Mesenchymal stem cell (in vitro differentiated cells and primary cell): ENCODE data around the gene UBE4A.
A peak's percentile ranks its signal among the peaks of the same experiment; 100 is the strongest.

Source experiments
- DNase-seq: peaks from one replicate; pipeline ENCODE4 v3.0.0-alpha.2; 2013
- H2AFZ ChIP-seq: one replicate; pipeline ENCODE4 v1.6.1; 2013; ENCODE audit warnings: low read depth, mild to moderate bottlenecking, control low read depth, inconsistent platforms, low read length, moderate library complexity
- H2AK5ac ChIP-seq: 2 replicates; pipeline ENCODE4 v1.6.1; 2013; ENCODE audit warnings: low read length, moderate library complexity, mild to moderate bottlenecking, inconsistent platforms; ENCODE audit not compliant: severe bottlenecking
- H2BK120ac ChIP-seq: one replicate; pipeline ENCODE4 v1.6.1; 2013; ENCODE audit warnings: low read depth, mild to moderate bottlenecking, inconsistent platforms, low read length, moderate library complexity
- H2BK12ac ChIP-seq, 2 experiments: one replicate each; pipeline ENCODE4 v1.6.1; 2013; ENCODE audit warnings: inconsistent platforms in 2 of 2, low read length in 2 of 2, mild to moderate bottlenecking in 2 of 2, moderate library complexity in 2 of 2, control low read depth in 1 of 2
- H2BK15ac ChIP-seq: one replicate; pipeline ENCODE4 v1.6.1; 2013; ENCODE audit warnings: mild to moderate bottlenecking, low read depth, inconsistent platforms; ENCODE audit not compliant: poor library complexity, severe bottlenecking
- H2BK5ac ChIP-seq: 2 replicates; pipeline ENCODE4 v1.6.1; 2013; ENCODE audit warnings: low read depth, mild to moderate bottlenecking, low read length, control low read depth, inconsistent platforms; ENCODE audit not compliant: poor library complexity, severe bottlenecking
- H3K14ac ChIP-seq, 2 experiments: one replicate each; pipeline ENCODE4 v1.6.1; 2013; ENCODE audit warnings: inconsistent platforms in 2 of 2, low read length in 2 of 2, control low read depth in 1 of 2, mild to moderate bottlenecking in 1 of 2, moderate library complexity in 1 of 2
- H3K18ac ChIP-seq, 2 experiments: one replicate each; pipeline ENCODE4 v1.6.1; 2013; ENCODE audit warnings: inconsistent platforms in 2 of 2, low read length in 2 of 2, control low read depth in 1 of 2, low read depth in 1 of 2, mild to moderate bottlenecking in 1 of 2
- H3K23ac ChIP-seq, 2 experiments: one replicate each; pipeline ENCODE4 v1.6.1; 2013; ENCODE audit warnings: inconsistent platforms in 2 of 2, low read length in 2 of 2, mild to moderate bottlenecking in 2 of 2, moderate library complexity in 2 of 2, control low read depth in 1 of 2
- H3K27ac ChIP-seq: 2 replicates; pipeline ENCODE4 v1.5.1; 2013; ENCODE audit warnings: mild to moderate bottlenecking, moderate library complexity, low read length, control low read depth, inconsistent platforms; ENCODE audit not compliant: poor library complexity, severe bottlenecking
- H3K27me3 ChIP-seq, 2 experiments: 2 replicates each; pipeline versions ENCODE4 v1.6.1 to v1.7.0; 2013; ENCODE audit warnings: low read length in 2 of 2, mild to moderate bottlenecking in 2 of 2, moderate library complexity in 2 of 2, control low read depth in 1 of 2, inconsistent platforms in 1 of 2; ENCODE audit not compliant: control insufficient read depth in 1 of 2, insufficient read depth in 1 of 2
- H3K36me3 ChIP-seq, 2 experiments: 2 replicates each; pipeline versions ENCODE4 v1.6.1 to v1.7.0; 2013; ENCODE audit warnings: low read length in 2 of 2, control low read depth in 1 of 2, inconsistent platforms in 1 of 2, low read depth in 1 of 2, mild to moderate bottlenecking in 1 of 2; ENCODE audit not compliant: insufficient read depth in 2 of 2, control insufficient read depth in 1 of 2
- H3K4ac ChIP-seq, 2 experiments: one replicate each; pipeline ENCODE4 v1.6.1; 2013; ENCODE audit warnings: inconsistent platforms in 2 of 2, low read length in 2 of 2, mild to moderate bottlenecking in 2 of 2, moderate library complexity in 2 of 2, control low read depth in 1 of 2, low read depth in 1 of 2
- H3K4me1 ChIP-seq: 2 replicates; pipeline ENCODE4 v1.6.1; 2013; ENCODE audit warnings: low read depth, low read length, control low read depth; ENCODE audit not compliant: control insufficient read depth, insufficient read depth
- H3K4me2 ChIP-seq: 2 replicates; pipeline ENCODE4 v1.6.1; 2013; ENCODE audit warnings: low read length, mild to moderate bottlenecking, inconsistent platforms; ENCODE audit not compliant: poor library complexity, severe bottlenecking
- H3K4me3 ChIP-seq, 2 experiments: 2 replicates each; pipeline versions ENCODE4 v1.5.1 to v1.7.0; 2013; ENCODE audit warnings: low read length in 2 of 2, mild to moderate bottlenecking in 2 of 2, control low read depth in 1 of 2, low read depth in 1 of 2; ENCODE audit not compliant: insufficient read depth in 1 of 2
- H3K79me1 ChIP-seq: replicated peaks from 2 replicates; pipeline ENCODE4 v1.6.1; 2013; ENCODE audit warnings: mild to moderate bottlenecking, control low read depth, low read length, inconsistent platforms; ENCODE audit not compliant: poor library complexity, severe bottlenecking
- H3K9ac ChIP-seq: 2 replicates; pipeline ENCODE4 v1.7.0; 2013; ENCODE audit warnings: mild to moderate bottlenecking, low read length, moderate library complexity
- H3K9me3 ChIP-seq: 2 replicates; pipeline ENCODE4 v1.7.0; 2013; ENCODE audit warnings: mild to moderate bottlenecking, low read length; ENCODE audit not compliant: control insufficient read depth
- H4K8ac ChIP-seq: one replicate; pipeline ENCODE4 v1.6.1; 2013; ENCODE audit warnings: inconsistent platforms, mild to moderate bottlenecking, low read length, moderate library complexity
- H4K91ac ChIP-seq: one replicate; pipeline ENCODE4 v1.6.1; 2013; ENCODE audit warnings: mild to moderate bottlenecking, low read length, inconsistent platforms
- WGBS: methylation state at CpG from one replicate; pipeline ENCODE4 v1.1.7; 2013; ENCODE audit warnings: mixed read lengths; 5-methylcytosine and 5-hydroxymethylcytosine counted together

The UBE4A gene

GRCh38 chr11:118366287-118366686 lies 6.9 kb downstream of the UBE4A start:
- Histone ChIP-seq H2BK120ac (no peak overlapping the region), H2BK12ac (no peak overlapping the region), H4K91ac (no peak overlapping the region), H2AK5ac (no peak overlapping the region), H3K9me3 (no peaks in the 10 kb centered on the region), H3K27me3 (no peaks in the 10 kb centered on the region), H3K4ac (no peak overlapping the region), H3K18ac (no peak overlapping the region), H3K23ac (no peak overlapping the region), H3K9ac (no peak overlapping the region), H2BK15ac (no peak overlapping the region), H3K4me2 (no peak overlapping the region), H3K79me1 (peaks cover 17% of the 10 kb centered on the region), H2BK5ac (no peak overlapping the region), H4K8ac (no peak overlapping the region), H3K27ac (no peak overlapping the region), H3K14ac (no peak overlapping the region), H3K36me3 (peaks cover 11 to 78% of the 10 kb centered on the region in 2 experiments), H3K4me3 (no peak overlapping the region), H3K4me1 (no peaks in the 10 kb centered on the region), H2AFZ (no peak overlapping the region)
- 69% methylated on average over 1 of the region's 1 CpG for WGBS
- DNase-seq: no peak

GRCh38 chr11:118370774-118371173 lies 11.4 kb downstream of the UBE4A start:
- H4K8ac ChIP-seq: no peak overlapping the region
- no peak overlapping the region for H3K9ac ChIP-seq
- WGBS: 96% methylated on average over 3 of the region's 4 CpGs
- H2BK120ac ChIP-seq: no peak overlapping the region
- H4K91ac ChIP-seq: no peak overlapping the region
- H2AFZ ChIP-seq: no peak overlapping the region
- no peaks in the 10 kb centered on the region for H3K4me1 ChIP-seq
- H2BK5ac ChIP-seq: no peak overlapping the region
- H3K4me3 ChIP-seq: no peak overlapping the region
- DNase-seq: no peak
- H3K18ac ChIP-seq: no peak overlapping the region
- H3K36me3 ChIP-seq: peaks cover 23 to 91% of the 10 kb centered on the region in 2 experiments
- H3K14ac ChIP-seq: no peak overlapping the region
- H3K4ac ChIP-seq: no peak overlapping the region
- no peak overlapping the region for H3K27ac ChIP-seq
- no peak overlapping the region for H2BK15ac ChIP-seq
- H3K23ac ChIP-seq: no peak overlapping the region
- no peaks in the 10 kb centered on the region for H3K9me3 ChIP-seq
- no peaks in the 10 kb centered on the region for H3K27me3 ChIP-seq
- no peak overlapping the region for H2AK5ac ChIP-seq
- no peak overlapping the region for H3K4me2 ChIP-seq
- peaks cover 6% of the 10 kb centered on the region for H3K79me1 ChIP-seq
- H2BK12ac ChIP-seq: no peak overlapping the region

DNA sequence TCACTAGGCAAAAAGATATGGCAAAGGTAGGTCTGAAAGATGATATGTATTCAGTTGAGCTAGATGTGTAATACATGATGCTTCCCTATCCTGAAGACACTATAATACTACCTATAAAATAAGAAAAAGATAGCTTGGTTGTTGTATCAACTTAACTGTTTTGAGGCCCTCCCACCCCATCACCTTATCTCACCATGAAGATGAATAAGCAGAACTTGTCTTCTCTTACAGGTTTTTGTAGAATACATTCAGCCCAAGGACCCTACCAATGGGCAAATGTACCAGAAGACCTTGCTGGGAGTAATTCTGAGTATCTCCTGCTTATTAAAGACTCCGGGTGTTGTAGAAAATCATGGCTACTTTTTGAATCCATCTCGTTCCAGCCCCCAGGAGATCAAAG lies 13.9 kb downstream of the UBE4A start:
- no peak overlapping the region for H2BK120ac ChIP-seq
- no peak overlapping the region for H2BK12ac ChIP-seq
- no peaks in the 10 kb centered on the region for H3K9me3 ChIP-seq
- H3K9ac ChIP-seq: no peak overlapping the region
- no peaks in the 10 kb centered on the region for H3K27me3 ChIP-seq
- H3K4ac ChIP-seq: no peak overlapping the region
- H2AK5ac ChIP-seq: no peak overlapping the region
- H3K4me2 ChIP-seq: no peak overlapping the region
- H3K18ac ChIP-seq: no peak overlapping the region
- 97% methylated on average over 2 of the region's 2 CpGs for WGBS
- no peak overlapping the region for H3K23ac ChIP-seq
- no peak overlapping the region for H3K27ac ChIP-seq
- H3K14ac ChIP-seq: no peak overlapping the region
- DNase-seq: no peak
- no peak overlapping the region for H2BK5ac ChIP-seq
- no peak overlapping the region for H4K91ac ChIP-seq
- no peak overlapping the region for H4K8ac ChIP-seq
- peaks cover 2% of the 10 kb centered on the region for H3K79me1 ChIP-seq
- no peaks in the 10 kb centered on the region for H3K4me1 ChIP-seq
- no peak overlapping the region for H2BK15ac ChIP-seq
- H3K4me3 ChIP-seq: no peak overlapping the region
- H3K36me3 ChIP-seq: peaks cover 32 to 93% of the 10 kb centered on the region in 2 experiments
- H2AFZ ChIP-seq: no peak overlapping the region

DNA sequence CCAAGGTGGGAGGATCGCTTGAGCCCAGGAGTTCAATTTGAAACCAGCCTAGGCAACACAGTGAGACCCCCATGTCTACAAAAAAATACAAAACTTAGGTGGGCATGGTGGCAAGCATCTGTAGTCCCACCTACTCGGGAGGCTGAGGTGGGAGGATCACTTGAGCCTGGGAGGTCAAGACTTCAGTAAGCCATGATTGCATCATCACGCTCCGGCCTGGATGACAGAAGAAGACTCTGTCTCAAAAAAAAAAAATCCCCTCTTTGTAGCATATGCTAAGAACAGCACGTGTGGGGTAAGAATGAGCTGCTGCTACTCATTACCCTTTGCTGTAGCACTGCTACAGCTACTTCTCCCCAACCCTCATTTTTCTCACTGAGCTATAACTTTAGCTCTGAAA lies 14.5 kb downstream of the UBE4A start:
- Histone ChIP-seq H3K27me3 (no peaks in the 10 kb centered on the region), H3K9me3 (no peaks in the 10 kb centered on the region), H4K8ac (no peak overlapping the region), H3K18ac (no peak overlapping the region), H3K4me1 (no peaks in the 10 kb centered on the region), H2BK5ac (no peak overlapping the region), H3K14ac (no peak overlapping the region), H3K36me3 (peaks cover 32 to 93% of the 10 kb centered on the region in 2 experiments), H3K4me3 (no peak overlapping the region), H3K4me2 (no peak overlapping the region), H2BK120ac (no peak overlapping the region), H3K23ac (no peak overlapping the region), H2BK12ac (no peak overlapping the region), H3K79me1 (no peaks in the 10 kb centered on the region), H3K4ac (no peak overlapping the region), H4K91ac (no peak overlapping the region), H3K27ac (no peak overlapping the region), H2AFZ (no peak overlapping the region), H2BK15ac (no peak overlapping the region), H3K9ac (peak overlapping the region; percentile 9), H2AK5ac (no peak overlapping the region)
- 92% methylated on average over 5 of the region's 5 CpGs for WGBS
- DNase-seq: no peak
